HFFc6 (cell line): Measurements from ENCODE around the gene ZMYND19. TPM values are rescaled to one million over a fixed set of nuclear protein-coding genes. Genes with fewer than 3 reads are reported as not detected.

Experiments used
- DNase-seq: peaks from one replicate; pipeline ENCODE4 v3.0.0-alpha.2; 2018
- H3K27ac Mint-ChIP-seq: 2 replicates; pipeline ENCODE4 v1.8.0; 2020; ENCODE audit warnings: mild to moderate bottlenecking, mixed read lengths
- H3K27me3 Mint-ChIP-seq: 2 replicates; pipeline ENCODE4 v1.8.0; 2021; ENCODE audit warnings: mild to moderate bottlenecking, moderate library complexity, mixed read lengths; ENCODE audit not compliant: insufficient read depth
- H3K36me3 Mint-ChIP-seq: 2 replicates; pipeline ENCODE4 v1.8.0; 2021; ENCODE audit warnings: low read depth, mixed read lengths
- H3K4me1 Mint-ChIP-seq: 2 replicates; pipeline ENCODE4 v1.8.0; 2020; ENCODE audit warnings: low read depth, mixed read lengths
- H3K4me3 Mint-ChIP-seq: 2 replicates; pipeline ENCODE4 v1.8.0; 2020; ENCODE audit warnings: mild to moderate bottlenecking, moderate library complexity, mixed read lengths
- H3K9me3 Mint-ChIP-seq: 2 replicates; pipeline ENCODE4 v1.8.0; 2020; ENCODE audit warnings: mild to moderate bottlenecking, mixed read lengths
- CTCF ChIP-seq: fragments of 200-600 bp; sonication (generic); IDR thresholded peaks from 2 replicates; pipeline ENCODE4 v1.5.0; 2021; ENCODE audit warnings: antibody characterized with exemption, mild to moderate bottlenecking
- total RNA-seq, 6 experiments: library from RNA; stranded (reverse); fragmentation: NEBNext Ultra II Directional; extraction: Animal tissue kit (Norgen Biotek cat#: 25700); gene quantifications; 2 replicates in 1 of 6; 3 replicates in 5 of 6; pipeline ENCODE4 v1.2.3, GENCODE V29; 2021

Gene ZMYND19
- total RNA-seq, 6 experiments from 2014 or later, result 23.9 to 34.4 (median 25.4) TPM

- no peaks in the 10 kb centered on the region; the same call in 1 of the 2 replicates for H3K27me3 Mint-ChIP-seq
- H3K4me3 Mint-ChIP-seq, result peak overlapping the region; percentile 90
- peaks cover 9% of the 10 kb centered on the region for H3K36me3 Mint-ChIP-seq
- no peak for DNase-seq
- TF ChIP-seq CTCF, result no peak
- H3K9me3 Mint-ChIP-seq, result no peaks in the 10 kb centered on the region
- peak overlapping the region; percentile 66 for H3K27ac Mint-ChIP-seq
- peaks cover 19% of the 10 kb centered on the region for H3K4me1 Mint-ChIP-seq
Observed at GRCh38 chr9:137589441-137590122, 730 bp downstream of the ZMYND19 start.

GRCh38 chr9:137588891-137589290, 1.4 kb downstream of the ZMYND19 start:
- DNase-seq, result no peak
- Mint-ChIP-seq H3K36me3 (peaks cover 9% of the 10 kb centered on the region), H3K27me3 (no peaks in the 10 kb centered on the region; the same call in 1 of the 2 replicates), H3K4me3 (peak overlapping the region; percentile 90), H3K9me3 (no peaks in the 10 kb centered on the region), H3K27ac (no peak overlapping the region; the same call in none of the 2 replicates), H3K4me1 (peaks cover 19% of the 10 kb centered on the region)
- TF ChIP-seq CTCF, result no peak

GRCh38 chr9:137588311-137588710, 2.0 kb downstream of the ZMYND19 start:
- H3K9me3 Mint-ChIP-seq, result no peaks in the 10 kb centered on the region
- H3K27me3 Mint-ChIP-seq, result no peaks in the 10 kb centered on the region; the same call in 1 of the 2 replicates
- peaks cover 9% of the 10 kb centered on the region for H3K36me3 Mint-ChIP-seq
- H3K4me1 Mint-ChIP-seq, result peaks cover 19% of the 10 kb centered on the region
- H3K4me3 Mint-ChIP-seq, result no peak overlapping the region
- no peak for TF ChIP-seq CTCF
- H3K27ac Mint-ChIP-seq, result no peak overlapping the region; the same call in 1 of the 2 replicates
- DNase-seq, result no peak

GRCh38 chr9:137586854-137587253, 3.5 kb downstream of the ZMYND19 start:
- Mint-ChIP-seq H3K27ac (no peak overlapping the region), H3K4me1 (peaks cover 19% of the 10 kb centered on the region), H3K36me3 (peaks cover 9% of the 10 kb centered on the region), H3K9me3 (no peaks in the 10 kb centered on the region), H3K27me3 (no peaks in the 10 kb centered on the region; the same call in 1 of the 2 replicates), H3K4me3 (no peak overlapping the region)
- TF ChIP-seq CTCF, result no peak
- no peak for DNase-seq

- Mint-ChIP-seq H3K9me3 (no peaks in the 10 kb centered on the region), H3K27ac (no peak overlapping the region), H3K4me1 (peaks cover 19% of the 10 kb centered on the region), H3K36me3 (peaks cover 9% of the 10 kb centered on the region), H3K4me3 (no peak overlapping the region), H3K27me3 (peaks cover 3% of the 10 kb centered on the region; the same call in 1 of the 2 replicates)
- no peak for DNase-seq
- TF ChIP-seq CTCF, result no peak
Observed at GRCh38 chr9:137583957-137584356, 6.4 kb downstream of the ZMYND19 start.
